KOPT-K1 (cell line): ENCODE data around the gene MGMT.

Experiments
- H3K27ac ChIP-seq: fragments of 200-600 bp; sonication (generic); 2 replicates; pipeline ENCODE4 v1.5.1; 2016; ENCODE audit warnings: antibody characterized with exemption, mild to moderate bottlenecking, low read depth, low read length; ENCODE audit not compliant: poor library complexity, severe bottlenecking
- H3K36me3 ChIP-seq: fragments of 200-600 bp; sonication (generic); 2 replicates; pipeline ENCODE4 v1.5.1; 2017; ENCODE audit warnings: antibody characterized with exemption, mild to moderate bottlenecking, low read length, moderate library complexity; ENCODE audit not compliant: insufficient read depth
- H3K9me3 ChIP-seq: fragments of 200-600 bp; sonication (generic); 2 replicates; pipeline ENCODE4 v1.5.1; 2017; ENCODE audit warnings: antibody characterized with exemption, low read length, mild to moderate bottlenecking; ENCODE audit not compliant: insufficient read depth, poor library complexity, severe bottlenecking

MGMT gene

GRCh38 chr10:129531195-129531968, 64.3 kb downstream of the MGMT start:
- H3K9me3 ChIP-seq, result no peaks in the 10 kb centered on the region
- H3K36me3 ChIP-seq, result peaks cover 3% of the 10 kb centered on the region; the same call in 1 of the 2 replicates
- H3K27ac ChIP-seq, result no peak overlapping the region

- H3K27ac ChIP-seq, result peak overlapping the region; percentile 19
- peaks cover 5% of the 10 kb centered on the region; the same call in 1 of the 2 replicates for H3K36me3 ChIP-seq
- H3K9me3 ChIP-seq, result no peaks in the 10 kb centered on the region
Observed at GRCh38 chr10:129531969-129532660, 65.1 kb downstream of the MGMT start.

GRCh38 chr10:129532838-129533237, 65.8 kb downstream of the MGMT start:
- no peaks in the 10 kb centered on the region for H3K9me3 ChIP-seq
- H3K27ac ChIP-seq, result peak overlapping the region; percentile 19
- peaks cover 5% of the 10 kb centered on the region; the same call in 1 of the 2 replicates for H3K36me3 ChIP-seq

- Histone ChIP-seq H3K27ac (no peak overlapping the region), H3K9me3 (no peaks in the 10 kb centered on the region), H3K36me3 (peaks cover 5% of the 10 kb centered on the region; the same call in 1 of the 2 replicates)
Observed at GRCh38 chr10:129533281-129533680, 66.2 kb downstream of the MGMT start.

GRCh38 chr10:129534826-129535225, 67.8 kb downstream of the MGMT start:
- Histone ChIP-seq H3K36me3 (peaks cover 5% of the 10 kb centered on the region; the same call in 1 of the 2 replicates), H3K9me3 (no peaks in the 10 kb centered on the region), H3K27ac (no peak overlapping the region)

GRCh38 chr10:129536336-129536735, 69.3 kb downstream of the MGMT start:
- no peaks in the 10 kb centered on the region for H3K9me3 ChIP-seq
- H3K36me3 ChIP-seq, result peaks cover 5% of the 10 kb centered on the region; the same call in 1 of the 2 replicates
- no peak overlapping the region for H3K27ac ChIP-seq

- H3K9me3 ChIP-seq, result no peaks in the 10 kb centered on the region
- H3K36me3 ChIP-seq, result peaks cover 5% of the 10 kb centered on the region; the same call in 1 of the 2 replicates
- H3K27ac ChIP-seq, result no peak overlapping the region
Observed at GRCh38 chr10:129537151-129537550, 70.1 kb downstream of the MGMT start.

GRCh38 chr10:129538236-129538635, 71.2 kb downstream of the MGMT start:
- Histone ChIP-seq H3K27ac (no peak overlapping the region), H3K36me3 (peaks cover 5% of the 10 kb centered on the region; the same call in 1 of the 2 replicates), H3K9me3 (no peaks in the 10 kb centered on the region)

- H3K36me3 ChIP-seq, result peaks cover 4% of the 10 kb centered on the region; the same call in 1 of the 2 replicates
- H3K9me3 ChIP-seq, result no peaks in the 10 kb centered on the region
- no peak overlapping the region for H3K27ac ChIP-seq
Observed at GRCh38 chr10:129541200-129541599, 74.2 kb downstream of the MGMT start.

GRCh38 chr10:129541748-129542487, 74.9 kb downstream of the MGMT start:
- H3K27ac ChIP-seq, result no peak overlapping the region
- no peaks in the 10 kb centered on the region for H3K9me3 ChIP-seq
- no peaks in the 10 kb centered on the region for H3K36me3 ChIP-seq

- Histone ChIP-seq H3K9me3 (no peaks in the 10 kb centered on the region), H3K36me3 (no peaks in the 10 kb centered on the region), H3K27ac (no peak overlapping the region)
Observed at GRCh38 chr10:129542589-129542988, 75.5 kb downstream of the MGMT start.

- Histone ChIP-seq H3K36me3 (no peaks in the 10 kb centered on the region), H3K9me3 (no peaks in the 10 kb centered on the region), H3K27ac (no peak overlapping the region)
Observed at GRCh38 chr10:129544205-129545202, 77.5 kb downstream of the MGMT start.

GRCh38 chr10:129545261-129545660, 78.2 kb downstream of the MGMT start:
- H3K36me3 ChIP-seq, result no peaks in the 10 kb centered on the region
- no peak overlapping the region for H3K27ac ChIP-seq
- H3K9me3 ChIP-seq, result no peaks in the 10 kb centered on the region

- Histone ChIP-seq H3K36me3 (no peaks in the 10 kb centered on the region), H3K27ac (no peak overlapping the region), H3K9me3 (no peaks in the 10 kb centered on the region)
Observed at GRCh38 chr10:129546106-129546505, 79.1 kb downstream of the MGMT start.
